DND-41 (cell line): Measurements from ENCODE around the gene CFAP20DC.
"Not testable (repeated sequence)": the region's sequence is repeated elsewhere in the genome, so short reads cannot be mapped to it uniquely, and the experiment has no call there.

ENCODE experiments used
- EZH2 ChIP-seq: IDR thresholded peaks from 3 replicates; pipeline ENCODE4 v1.6.1; 2012; ENCODE audit warnings: borderline replicate concordance, low read depth, mild to moderate bottlenecking, moderate library complexity, low read length, inconsistent platforms; ENCODE audit not compliant: severe bottlenecking
- TF ChIP-seq, protein P1 (sequence below): IDR thresholded peaks from 2 replicates; pipeline ENCODE4 v1.5.1; 2012; ENCODE audit warnings: borderline replicate concordance, low read length, moderate library complexity, mild to moderate bottlenecking; ENCODE audit not compliant: poor library complexity, severe bottlenecking; ENCODE audit errors: extremely low read depth

DNA sequence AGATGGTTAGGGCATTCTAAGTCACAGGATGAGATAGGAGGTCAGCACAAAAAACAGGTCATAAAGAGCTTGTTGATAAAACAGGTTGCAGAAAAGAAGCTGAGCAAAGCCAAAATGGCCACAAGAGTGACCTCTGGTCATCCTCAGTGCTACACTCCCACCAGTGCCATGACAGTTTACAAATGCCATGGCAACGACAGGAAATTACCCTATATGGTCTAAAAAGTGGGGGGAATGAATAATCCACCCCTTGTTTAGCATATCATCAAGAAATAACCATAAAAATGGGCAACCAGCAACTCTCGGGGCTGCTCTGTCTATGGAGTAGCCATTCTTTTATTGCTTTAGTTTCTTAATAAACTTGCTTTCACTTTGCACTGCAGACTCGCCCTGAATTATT is 353.0 kb downstream of the CFAP20DC start:
- TF ChIP-seq, protein P1, sequence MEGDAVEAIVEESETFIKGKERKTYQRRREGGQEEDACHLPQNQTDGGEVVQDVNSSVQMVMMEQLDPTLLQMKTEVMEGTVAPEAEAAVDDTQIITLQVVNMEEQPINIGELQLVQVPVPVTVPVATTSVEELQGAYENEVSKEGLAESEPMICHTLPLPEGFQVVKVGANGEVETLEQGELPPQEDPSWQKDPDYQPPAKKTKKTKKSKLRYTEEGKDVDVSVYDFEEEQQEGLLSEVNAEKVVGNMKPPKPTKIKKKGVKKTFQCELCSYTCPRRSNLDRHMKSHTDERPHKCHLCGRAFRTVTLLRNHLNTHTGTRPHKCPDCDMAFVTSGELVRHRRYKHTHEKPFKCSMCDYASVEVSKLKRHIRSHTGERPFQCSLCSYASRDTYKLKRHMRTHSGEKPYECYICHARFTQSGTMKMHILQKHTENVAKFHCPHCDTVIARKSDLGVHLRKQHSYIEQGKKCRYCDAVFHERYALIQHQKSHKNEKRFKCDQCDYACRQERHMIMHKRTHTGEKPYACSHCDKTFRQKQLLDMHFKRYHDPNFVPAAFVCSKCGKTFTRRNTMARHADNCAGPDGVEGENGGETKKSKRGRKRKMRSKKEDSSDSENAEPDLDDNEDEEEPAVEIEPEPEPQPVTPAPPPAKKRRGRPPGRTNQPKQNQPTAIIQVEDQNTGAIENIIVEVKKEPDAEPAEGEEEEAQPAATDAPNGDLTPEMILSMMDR, result not testable (repeated sequence)
- TF ChIP-seq EZH2, result not testable (repeated sequence)
